CD14-positive monocyte (primary cell): ENCODE results near the gene SYNRG. TPM values are rescaled to one million over a fixed set of nuclear protein-coding genes. Genes with fewer than 3 reads are reported as not detected.

Experiments used
- DNase-seq, 3 donors: peaks; one replicate each; pipeline ENCODE4 v3.0.0-alpha.2; 2011 to 2022
- H2AFZ ChIP-seq: 2 replicates; pipeline ENCODE4 v1.6.0; 2012; ENCODE audit warnings: mild to moderate bottlenecking, low read depth, low read length, inconsistent platforms; ENCODE audit not compliant: insufficient read depth, poor library complexity, severe bottlenecking
- H3K27ac ChIP-seq, 2 donors: 1 replicate in 1 of 2; 2 replicates in 1 of 2; pipeline ENCODE4 v1.5.1; 2012 to 2013; ENCODE audit warnings: low read length in 2 of 2, control low read depth in 1 of 2, inconsistent platforms in 1 of 2, low read depth in 1 of 2, mild to moderate bottlenecking in 1 of 2
- H3K27me3 ChIP-seq, 2 donors: one replicate each; pipeline versions ENCODE4 v1.6.0 to v1.6.1; 2011 to 2013; ENCODE audit warnings: low read length in 2 of 2; ENCODE audit not compliant: control insufficient read depth in 2 of 2, insufficient read depth in 2 of 2
- H3K36me3 ChIP-seq, 2 donors: replicated peaks in 1 of 2; 1 replicate in 1 of 2; 2 replicates in 1 of 2; pipeline versions ENCODE4 v1.5.1 to v1.6.1; 2012 to 2013; ENCODE audit warnings: low read length in 2 of 2, control low read depth in 1 of 2, inconsistent platforms in 1 of 2, mild to moderate bottlenecking in 1 of 2; ENCODE audit not compliant: insufficient read depth in 2 of 2, control insufficient read depth in 1 of 2
- H3K4me1 ChIP-seq, 2 donors: 1 replicate in 1 of 2; 2 replicates in 1 of 2; pipeline versions ENCODE4 v1.5.1 to v1.6.1; 2012 to 2013; ENCODE audit warnings: low read length in 2 of 2, control low read depth in 1 of 2, inconsistent platforms in 1 of 2, mild to moderate bottlenecking in 1 of 2, moderate library complexity in 1 of 2; ENCODE audit not compliant: insufficient read depth in 2 of 2, control insufficient read depth in 1 of 2
- H3K4me2 ChIP-seq: replicated peaks from 2 replicates; pipeline ENCODE3; 2012; ENCODE audit warnings: low read length, moderate library complexity, mild to moderate bottlenecking; ENCODE audit not compliant: poor library complexity, severe bottlenecking; ENCODE audit errors: extremely low read depth
- H3K4me3 ChIP-seq, 3 experiments: fragments of 200-600 bp in 1 of 3; sonication (generic) in 1 of 3; replicated peaks in 1 of 3; 1 replicate in 2 of 3; 2 replicates in 1 of 3; pipeline ENCODE4 v1.5.1; 2011 to 2013; ENCODE audit warnings: low read length in 3 of 3, mild to moderate bottlenecking in 3 of 3, control low read depth in 2 of 3, low read depth in 2 of 3, inconsistent platforms in 1 of 3, moderate library complexity in 1 of 3
- H3K79me2 ChIP-seq: 2 replicates; pipeline ENCODE4 v1.6.0; 2012; ENCODE audit warnings: mild to moderate bottlenecking, control low read depth, inconsistent platforms, low read length, moderate library complexity; ENCODE audit not compliant: insufficient read depth
- H3K9ac ChIP-seq: 2 replicates; pipeline ENCODE4 v1.6.0; 2017; ENCODE audit warnings: low read length, mild to moderate bottlenecking; ENCODE audit not compliant: insufficient read depth, poor library complexity, severe bottlenecking
- H3K9me3 ChIP-seq, 2 donors: replicated peaks in 1 of 2; 1 replicate in 1 of 2; 2 replicates in 1 of 2; pipeline versions ENCODE4 v1.5.1 to v1.6.1; 2012 to 2013; ENCODE audit warnings: low read length in 2 of 2, control low read depth in 1 of 2; ENCODE audit not compliant: control insufficient read depth in 1 of 2, insufficient read depth in 1 of 2
- H4K20me1 ChIP-seq: 2 replicates; pipeline ENCODE4 v1.6.0; 2012; ENCODE audit warnings: mild to moderate bottlenecking, low read length, control low read depth, moderate library complexity; ENCODE audit not compliant: insufficient read depth
- H3K27ac Mint-ChIP-seq, 7 donors: one replicate each; pipeline ENCODE4 v1.8.0; 2020; ENCODE audit warnings: mild to moderate bottlenecking in 7 of 7, mixed read lengths in 7 of 7, moderate library complexity in 6 of 7, inconsistent platforms in 2 of 7
- H3K27me3 Mint-ChIP-seq, 3 donors: one replicate each; pipeline ENCODE4 v1.8.0; 2021 to 2022; ENCODE audit warnings: low read depth in 3 of 3, mild to moderate bottlenecking in 3 of 3, mixed read lengths in 3 of 3, moderate library complexity in 3 of 3, inconsistent platforms in 1 of 3
- H3K36me3 Mint-ChIP-seq, 2 donors: one replicate each; pipeline ENCODE4 v1.8.0; 2020; ENCODE audit warnings: mixed read lengths in 2 of 2, inconsistent platforms in 1 of 2, mild to moderate bottlenecking in 1 of 2
- H3K4me1 Mint-ChIP-seq: one replicate; pipeline ENCODE4 v1.8.0; 2020; ENCODE audit warnings: mild to moderate bottlenecking, mixed read lengths
- H3K4me3 Mint-ChIP-seq, 2 donors: one replicate each; pipeline ENCODE4 v1.8.0; 2020; ENCODE audit warnings: mild to moderate bottlenecking in 2 of 2, mixed read lengths in 2 of 2, moderate library complexity in 1 of 2
- H3K9me3 Mint-ChIP-seq, 7 donors: one replicate each; pipeline ENCODE4 v1.8.0; 2020 to 2022; ENCODE audit warnings: mixed read lengths in 7 of 7, mild to moderate bottlenecking in 6 of 7, moderate library complexity in 6 of 7, inconsistent platforms in 2 of 7
- CTCF ChIP-seq: fragments of 200-600 bp; IDR thresholded peaks from one replicate; pipeline ENCODE4 v1.8.0; 2022; ENCODE audit warnings: antibody characterized with exemption, mild to moderate bottlenecking
- WGBS: methylation state at CpG from one replicate; pipeline ENCODE4 v1.1.5; 2013; ENCODE audit warnings: missing lambda C conversion rate; ENCODE audit not compliant: insufficient coverage; 5-methylcytosine and 5-hydroxymethylcytosine counted together
- intact Hi-C, 2 donors: fragments of 100-400 bp; cut with micrococcal nuclease; formaldehyde crosslinking; loops; one replicate each; pipeline versions ENCODE4 v1.15.0 to v1.15.1; 2023
- polyA plus RNA-seq, 3 donors: library from polyadenylated mRNA; depleted of rRNA in 1 of 3; unstranded in 2 of 3; stranded (reverse) in 1 of 3; fragments of 300-500 nt in 2 of 3; fragments of >200 nt in 1 of 3; fragmentation: Illumina TruSeq in 2 of 3; gene quantifications; 1 replicate in 2 of 3; 2 replicates in 1 of 3; pipeline ENCODE4 v1.2.3, GENCODE V29; 2012 to 2021

SYNRG gene
- polyA plus RNA-seq, 3 donors: 13.1 to 17.5 (median 16.9) TPM

- H3K36me3 ChIP-seq: peaks cover 58 to 87% of the 10 kb centered on the region in 2 donors
- no peak for TF ChIP-seq CTCF
- no peaks in the 10 kb centered on the region for H4K20me1 ChIP-seq
- Mint-ChIP-seq H3K4me3 (no peak overlapping the region), H3K27ac (peak overlapping the region in 5 of 7 donors; percentile 14 to 86 (median 74)), H3K9me3 (no peaks in the 10 kb centered on the region), H3K27me3 (no peaks in the 10 kb centered on the region), H3K36me3 (peaks cover 64 to 84% of the 10 kb centered on the region in 2 donors), H3K4me1 (peaks cover 7% of the 10 kb centered on the region)
- no peak overlapping the region for H3K4me3 ChIP-seq
- peak; percentile 37 to 71 (median 61) for DNase-seq
- H3K79me2 ChIP-seq: no peaks in the 10 kb centered on the region
- 40% methylated on average over 1 of the region's 1 CpG for WGBS
- no peak overlapping the region for H2AFZ ChIP-seq
- H3K9me3 ChIP-seq: no peaks in the 10 kb centered on the region
- H3K4me1 ChIP-seq: peaks cover 0 to 8% of the 10 kb centered on the region in 2 donors
- peak overlapping the region in 1 of 2 donors; percentile 68 for H3K27ac ChIP-seq
- intact Hi-C loops: no loop called here
- H3K4me2 ChIP-seq: no peak overlapping the region
- H3K27me3 ChIP-seq: no peaks in the 10 kb centered on the region
- no peak overlapping the region for H3K9ac ChIP-seq
These were observed 133.3 kb downstream of the SYNRG start for GRCh38 chr17:37475731-37476420.

- Histone ChIP-seq H3K4me1 (no peaks in the 10 kb centered on the region), H3K27me3 (no peaks in the 10 kb centered on the region), H3K4me2 (no peak overlapping the region), H3K4me3 (no peak overlapping the region), H3K9ac (no peak overlapping the region), H2AFZ (no peak overlapping the region), H3K36me3 (peaks cover 71 to 95% of the 10 kb centered on the region in 2 donors), H3K9me3 (no peaks in the 10 kb centered on the region), H3K79me2 (no peaks in the 10 kb centered on the region), H4K20me1 (no peaks in the 10 kb centered on the region), H3K27ac (no peak overlapping the region)
- Mint-ChIP-seq H3K27me3 (no peaks in the 10 kb centered on the region), H3K9me3 (no peaks in the 10 kb centered on the region), H3K4me3 (no peak overlapping the region), H3K36me3 (peaks cover 66 to 88% of the 10 kb centered on the region in 2 donors), H3K4me1 (no peaks in the 10 kb centered on the region), H3K27ac (peak overlapping the region in 1 of 7 donors; percentile 80)
- WGBS: 45% methylated on average over 7 of the region's 7 CpGs
- no peak for DNase-seq
- intact Hi-C loops: no loop called here
- TF ChIP-seq CTCF: no peak
These were observed 139.0 kb downstream of the SYNRG start for GRCh38 chr17:37470181-37470580.
